GM10847 (cell line): ENCODE measurements around the gene ISLR.

Experiments used
- POLR2A ChIP-seq: IDR thresholded peaks from 2 replicates; pipeline ENCODE4 v1.6.1; 2011; ENCODE audit not compliant: insufficient read length; ENCODE audit errors: extremely low read depth

Gene ISLR

GRCh38 chr15:74197176-74197965, 23.9 kb downstream of the ISLR start:
- no peak for TF ChIP-seq POLR2A

GRCh38 chr15:74199297-74199652, 25.8 kb downstream of the ISLR start:
- no peak for TF ChIP-seq POLR2A

- TF ChIP-seq POLR2A, result no peak
These were observed 26.9 kb downstream of the ISLR start for GRCh38 chr15:74200412-74200815.

GRCh38 chr15:74200871-74201419, 27.4 kb downstream of the ISLR start:
- TF ChIP-seq POLR2A, result no peak

- no peak for TF ChIP-seq POLR2A
These were observed 28.4 kb downstream of the ISLR start for GRCh38 chr15:74201710-74202420.

GRCh38 chr15:74202452-74203401, 29.2 kb downstream of the ISLR start, which contains the start of gene STRA6:
TSS of gene STRA6 (minus strand) at chr15:74202787. CDS start at chr15:74202267, 520 bp downstream.
- TF ChIP-seq POLR2A, result no peak

GRCh38 chr15:74203914-74204431, 30.5 kb downstream of the ISLR start:
- no peak for TF ChIP-seq POLR2A

GRCh38 chr15:74205582-74205947, 32.1 kb downstream of the ISLR start:
- no peak for TF ChIP-seq POLR2A

GRCh38 chr15:74206801-74207281, 33.3 kb downstream of the ISLR start:
- TF ChIP-seq POLR2A, result no peak

- no peak for TF ChIP-seq POLR2A
These were observed 34.3 kb downstream of the ISLR start for GRCh38 chr15:74207652-74208440.

- TF ChIP-seq POLR2A, result no peak
These were observed 35.0 kb downstream of the ISLR start for GRCh38 chr15:74208496-74208895.

GRCh38 chr15:74208901-74209559, 35.5 kb downstream of the ISLR start:
- TF ChIP-seq POLR2A, result no peak

GRCh38 chr15:74209560-74209958, 36.0 kb downstream of the ISLR start:
- no peak for TF ChIP-seq POLR2A
